GM19023 (cell line): ENCODE measurements around the gene TSPAN9.

ENCODE experiments used
- ATAC-seq: cut with Tn5 transposase; IDR thresholded peaks from one replicate; pipeline ENCODE4 v1.9.1; 2021; ENCODE audit warnings: mild to moderate bottlenecking, moderate library complexity; ENCODE audit not compliant: unreplicated experiment

TSPAN9 gene

GRCh38 chr12:3243376-3244084 is 166.4 kb downstream of the TSPAN9 start:
- ATAC-seq = no peak

GRCh38 chr12:3244219-3244750 is 167.1 kb downstream of the TSPAN9 start:
- ATAC-seq = no peak

DNA sequence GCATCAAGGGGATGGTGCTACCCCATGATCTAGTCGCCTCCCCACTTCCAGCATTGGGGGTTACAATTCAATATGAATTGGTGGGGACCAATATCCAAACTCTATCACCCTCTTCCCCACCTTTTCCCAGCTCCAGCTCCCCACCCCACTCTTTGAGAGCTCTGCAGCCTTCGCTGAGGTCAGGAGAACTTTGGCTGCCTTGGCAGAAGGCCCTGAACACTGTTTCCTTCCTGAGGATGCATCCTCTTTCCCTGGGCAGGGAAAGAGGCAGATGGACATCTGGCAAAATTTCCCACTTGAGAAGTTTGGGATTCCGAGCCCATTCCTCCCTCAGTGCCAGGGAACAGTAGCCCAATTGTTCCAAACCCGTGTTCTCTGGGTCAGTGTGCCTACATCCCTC is 169.1 kb downstream of the TSPAN9 start:
- no peak for ATAC-seq

GRCh38 chr12:3247077-3247476 is 169.9 kb downstream of the TSPAN9 start:
- ATAC-seq = no peak

DNA sequence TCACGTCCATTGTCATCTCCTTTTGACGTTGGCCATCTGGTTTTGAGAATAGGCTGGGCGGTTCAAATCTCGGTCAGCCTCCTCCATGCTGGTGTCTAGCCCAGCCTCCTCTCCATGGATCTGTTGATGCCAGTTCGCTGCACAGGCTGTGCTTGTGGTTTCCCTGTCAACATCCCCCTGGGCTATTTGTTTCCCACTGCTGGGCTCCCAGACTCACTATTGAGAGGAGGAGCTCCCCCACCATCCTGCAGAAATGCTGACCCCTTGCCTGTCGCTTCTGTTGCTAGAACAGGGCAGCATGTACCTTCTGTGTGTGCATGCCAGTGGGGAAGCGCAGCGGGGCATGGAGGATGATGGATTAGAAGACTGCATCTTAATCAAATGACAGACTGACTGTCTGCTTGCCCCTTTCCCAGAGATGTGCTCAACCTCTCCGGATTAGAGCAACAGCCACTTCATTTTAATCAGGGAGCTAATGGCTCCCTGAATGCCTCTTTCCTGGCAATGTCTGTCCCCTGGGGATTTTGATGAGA is 170.5 kb downstream of the TSPAN9 start:
- no peak for ATAC-seq

GRCh38 chr12:3249081-3249800 is 172.1 kb downstream of the TSPAN9 start:
- ATAC-seq = no peak

DNA sequence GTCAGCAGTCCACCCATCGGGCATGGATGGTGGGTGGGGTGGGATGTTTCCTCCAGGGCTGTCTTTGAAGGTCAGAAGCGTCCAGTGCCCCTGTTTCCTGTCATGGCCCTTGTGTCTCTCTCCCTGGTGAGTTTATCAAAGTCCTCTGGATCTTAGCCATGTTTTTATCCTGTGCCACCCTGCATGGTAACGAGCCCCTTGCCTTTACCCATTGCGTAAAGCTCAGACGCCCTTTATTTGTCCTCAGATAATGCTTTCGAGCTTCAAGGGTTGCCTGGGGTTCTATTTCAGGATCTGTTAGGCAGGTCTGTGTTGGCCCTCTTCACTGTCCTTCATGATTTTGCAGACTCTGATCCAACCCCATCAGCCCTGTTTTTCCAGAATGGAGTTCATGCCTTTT is 172.9 kb downstream of the TSPAN9 start:
- ATAC-seq = no peak

GRCh38 chr12:3250576-3250975 is 173.4 kb downstream of the TSPAN9 start:
- ATAC-seq = no peak

GRCh38 chr12:3251067-3251466 is 173.9 kb downstream of the TSPAN9 start:
- ATAC-seq = no peak

DNA sequence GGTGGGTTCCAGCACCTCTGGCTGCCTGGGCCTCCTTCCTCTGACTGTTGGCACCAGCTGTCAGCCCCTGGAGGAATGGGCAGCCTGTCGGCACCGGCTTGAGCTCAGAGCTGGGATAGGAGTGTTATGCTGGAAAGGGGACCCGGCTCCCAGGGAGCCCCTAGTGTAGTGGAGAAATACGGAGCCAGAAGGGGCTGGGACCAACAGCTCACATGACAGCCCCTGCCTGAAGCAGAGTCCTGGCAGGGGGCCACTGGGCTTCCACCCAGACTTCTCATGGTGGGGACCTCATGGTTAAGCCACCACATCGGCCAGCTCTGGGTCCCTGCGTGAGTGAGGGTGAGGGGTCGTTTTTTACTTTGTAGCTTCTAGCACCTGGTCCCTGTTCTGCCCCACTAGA is 174.5 kb downstream of the TSPAN9 start:
- ATAC-seq = no peak

DNA sequence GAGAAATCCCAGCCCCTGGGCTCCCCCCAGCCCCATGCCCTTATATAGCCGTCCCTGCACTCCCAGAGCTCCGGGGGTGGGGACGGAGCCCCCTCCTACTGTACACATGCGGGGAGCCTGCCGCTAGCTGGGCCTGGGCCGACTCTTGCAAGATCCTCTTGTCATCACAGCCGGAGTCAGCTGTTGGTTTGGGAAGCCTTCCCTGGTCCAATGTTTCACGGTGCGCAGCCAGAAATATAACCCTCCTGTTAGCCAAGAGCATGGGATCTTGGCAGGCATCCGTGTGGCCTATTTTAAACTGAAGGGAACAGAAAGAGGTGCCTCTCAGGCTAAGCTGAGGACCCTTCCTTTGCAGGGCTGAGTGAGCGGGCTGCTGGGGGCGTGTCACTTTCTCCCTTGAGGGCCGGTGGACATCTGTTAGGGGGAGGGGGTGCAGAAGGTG is 175.3 kb downstream of the TSPAN9 start:
- ATAC-seq = no peak

- no peak for ATAC-seq
Observed at GRCh38 chr12:3253682-3254275, 176.6 kb downstream of the TSPAN9 start.

DNA sequence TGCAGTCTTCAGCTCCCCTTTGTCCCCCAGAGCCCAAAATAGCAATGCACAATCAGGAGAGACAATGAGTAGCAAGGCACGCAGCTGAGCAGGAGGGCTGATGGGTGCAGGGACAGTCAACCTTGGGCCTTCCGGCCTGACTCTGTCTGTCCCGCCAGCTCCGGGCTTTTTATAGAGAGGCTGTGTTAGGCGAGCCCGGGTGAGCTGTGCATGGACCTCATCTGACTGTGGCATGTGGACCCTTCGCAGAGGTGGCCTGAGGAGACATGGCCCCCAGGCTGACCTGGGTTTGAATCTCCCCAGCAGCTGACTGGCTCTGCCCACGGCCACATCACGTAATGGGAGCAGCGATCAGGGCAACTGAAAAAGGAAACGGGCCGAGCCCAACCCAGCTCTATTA is 177.9 kb downstream of the TSPAN9 start:
- no peak for ATAC-seq

DNA sequence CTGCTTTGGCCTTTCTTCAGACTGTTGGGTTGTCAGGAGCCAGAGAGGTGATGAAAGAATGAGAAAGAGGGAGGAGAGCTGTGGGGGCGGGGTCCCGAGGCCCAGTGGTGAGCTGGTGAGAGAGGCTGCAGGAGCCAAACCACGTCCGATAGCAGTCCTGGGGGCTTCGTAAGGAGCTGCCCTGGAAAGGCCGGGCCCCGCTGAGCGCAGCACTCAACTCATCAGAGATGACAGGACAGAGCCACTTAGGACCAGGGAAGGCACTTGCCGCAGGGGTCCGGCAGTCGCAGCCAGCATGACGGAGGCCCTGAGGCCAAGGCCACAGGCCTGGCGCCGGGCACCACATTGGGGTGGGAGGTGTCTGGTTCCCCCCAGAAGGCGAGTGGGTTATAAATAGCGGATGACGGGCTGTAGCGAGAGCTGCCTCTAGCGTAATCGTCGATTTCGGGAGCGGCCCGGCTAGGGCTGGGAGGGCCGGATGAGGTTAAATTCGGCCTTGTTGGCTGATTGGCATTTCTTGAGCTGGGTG is 179.0 kb downstream of the TSPAN9 start:
- no peak for ATAC-seq

GRCh38 chr12:3257411-3257810 is 180.2 kb downstream of the TSPAN9 start:
- no peak for ATAC-seq

GRCh38 chr12:3259973-3260372 is 182.8 kb downstream of the TSPAN9 start:
- no peak for ATAC-seq

- ATAC-seq = no peak
Observed at GRCh38 chr12:3261782-3262359, 184.7 kb downstream of the TSPAN9 start.

DNA sequence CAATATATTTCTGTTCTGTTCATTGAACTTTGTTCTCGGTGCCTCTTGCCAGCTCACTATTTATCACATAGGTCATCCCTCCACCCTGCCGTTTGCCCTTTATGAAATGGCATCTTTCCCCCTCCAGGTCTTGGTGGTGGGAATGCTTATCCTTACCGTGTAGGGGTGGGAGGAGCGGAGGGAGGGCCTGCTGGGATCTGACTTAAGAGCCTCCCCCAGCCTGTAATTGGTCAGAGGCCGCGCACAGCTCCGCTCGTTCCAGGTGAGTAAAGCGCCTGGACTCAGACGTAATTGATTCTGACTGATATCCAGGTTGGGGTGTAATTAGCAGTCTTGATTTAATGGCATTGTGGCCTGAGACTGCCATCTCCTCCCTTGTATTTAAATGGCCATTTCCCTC is 185.3 kb downstream of the TSPAN9 start:
- no peak for ATAC-seq

GRCh38 chr12:3263282-3263681 is 186.1 kb downstream of the TSPAN9 start:
- no peak for ATAC-seq

DNA sequence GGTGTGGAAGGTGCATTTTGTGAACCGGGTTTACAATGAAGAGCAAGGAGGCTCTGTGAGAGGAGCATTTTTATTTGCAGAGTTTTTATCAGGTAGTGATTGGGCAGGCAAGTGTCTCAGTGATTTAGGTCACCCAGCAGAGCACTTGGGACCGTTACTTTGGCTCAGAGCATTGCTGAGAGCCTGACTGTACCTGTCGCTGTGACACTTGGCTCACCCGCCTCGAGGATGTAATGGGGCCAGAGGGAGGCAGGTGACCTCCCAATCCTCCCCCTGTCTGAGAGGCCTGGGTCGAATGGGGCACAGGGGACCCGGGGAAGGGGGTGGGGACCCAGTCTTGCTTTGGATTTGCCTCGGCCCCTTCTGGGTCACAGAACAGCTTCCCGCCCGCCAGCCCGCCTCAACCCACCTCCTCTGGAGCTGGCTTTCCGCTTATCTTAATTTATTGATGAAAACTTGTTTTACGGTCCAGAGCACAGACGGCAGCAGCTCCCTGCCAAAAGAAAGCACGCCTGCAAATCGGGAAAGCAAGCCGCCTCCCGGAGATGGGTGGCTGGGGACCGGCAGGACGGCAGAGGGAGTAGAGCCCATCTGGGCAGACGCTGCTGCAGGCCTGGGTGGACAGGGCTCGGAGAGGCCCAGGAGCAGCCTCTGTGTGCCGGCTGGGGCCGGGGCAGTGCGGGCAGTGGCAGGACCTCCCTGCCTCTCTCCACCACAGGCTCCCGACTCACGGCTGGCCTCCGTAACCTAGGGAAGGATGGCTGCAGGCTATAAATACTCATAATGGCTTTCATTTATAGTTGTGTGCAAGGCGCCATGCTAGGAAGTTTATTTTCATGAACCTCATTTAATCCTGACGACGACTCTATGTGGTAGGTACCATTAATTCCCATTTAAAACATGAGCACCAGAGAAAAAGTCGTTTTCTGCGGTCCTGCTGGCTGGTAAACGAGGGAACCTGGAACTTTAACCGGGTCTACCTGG is 187.1 kb downstream of the TSPAN9 start:
- ATAC-seq = no peak
